GM12872 (cell line): Measurements from ENCODE around the gene WWOX.

Source experiments
- TF ChIP-seq, protein P1 (sequence below): IDR thresholded peaks from 3 replicates; pipeline ENCODE4 v1.5.1; 2011; ENCODE audit warnings: low read depth, mild to moderate bottlenecking, low read length, moderate library complexity; ENCODE audit not compliant: insufficient read depth

The WWOX gene

GRCh38 chr16:78605548-78606101 lies 506.2 kb downstream of the WWOX start:
- TF ChIP-seq, protein P1, sequence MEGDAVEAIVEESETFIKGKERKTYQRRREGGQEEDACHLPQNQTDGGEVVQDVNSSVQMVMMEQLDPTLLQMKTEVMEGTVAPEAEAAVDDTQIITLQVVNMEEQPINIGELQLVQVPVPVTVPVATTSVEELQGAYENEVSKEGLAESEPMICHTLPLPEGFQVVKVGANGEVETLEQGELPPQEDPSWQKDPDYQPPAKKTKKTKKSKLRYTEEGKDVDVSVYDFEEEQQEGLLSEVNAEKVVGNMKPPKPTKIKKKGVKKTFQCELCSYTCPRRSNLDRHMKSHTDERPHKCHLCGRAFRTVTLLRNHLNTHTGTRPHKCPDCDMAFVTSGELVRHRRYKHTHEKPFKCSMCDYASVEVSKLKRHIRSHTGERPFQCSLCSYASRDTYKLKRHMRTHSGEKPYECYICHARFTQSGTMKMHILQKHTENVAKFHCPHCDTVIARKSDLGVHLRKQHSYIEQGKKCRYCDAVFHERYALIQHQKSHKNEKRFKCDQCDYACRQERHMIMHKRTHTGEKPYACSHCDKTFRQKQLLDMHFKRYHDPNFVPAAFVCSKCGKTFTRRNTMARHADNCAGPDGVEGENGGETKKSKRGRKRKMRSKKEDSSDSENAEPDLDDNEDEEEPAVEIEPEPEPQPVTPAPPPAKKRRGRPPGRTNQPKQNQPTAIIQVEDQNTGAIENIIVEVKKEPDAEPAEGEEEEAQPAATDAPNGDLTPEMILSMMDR: no peak

DNA sequence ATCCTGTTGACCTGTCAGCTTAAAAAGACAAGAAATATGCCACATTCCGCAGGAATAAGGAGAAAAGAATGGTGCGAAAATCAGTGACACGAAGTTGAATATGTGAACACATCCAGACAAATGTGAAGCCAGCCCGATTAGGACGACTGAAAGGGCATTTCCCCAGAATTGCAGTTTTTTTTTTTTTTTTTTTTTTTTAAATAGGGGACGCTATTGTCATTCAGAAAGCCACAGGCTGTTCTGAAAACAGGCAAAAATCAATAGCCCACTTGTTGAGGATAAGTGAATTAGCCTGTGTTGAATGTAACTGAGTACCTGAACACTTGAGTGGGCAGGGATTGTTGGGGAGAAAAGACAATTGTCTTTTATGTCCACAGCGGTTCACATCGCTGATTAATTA lies 507.1 kb downstream of the WWOX start:
- TF ChIP-seq, protein P1: no peak

DNA sequence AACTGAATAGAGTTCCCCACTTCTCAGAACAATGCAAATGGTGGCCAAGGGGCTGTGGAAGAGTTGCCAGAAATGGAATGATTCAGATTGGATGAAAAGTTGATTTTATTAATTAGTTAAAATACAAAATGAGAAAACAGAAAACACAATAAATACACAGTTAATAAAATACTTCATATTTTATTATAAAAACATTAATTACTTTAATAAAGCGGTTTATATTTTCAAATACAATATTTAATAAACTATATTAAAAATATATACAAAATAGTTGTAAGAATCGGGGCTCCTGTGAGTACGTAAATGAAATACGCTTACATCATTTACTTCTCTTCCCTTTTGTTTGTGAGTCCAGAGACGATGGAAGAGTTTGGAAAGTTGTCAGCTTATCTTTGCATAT lies 507.6 kb downstream of the WWOX start:
- TF ChIP-seq, protein P1: no peak

GRCh38 chr16:78607465-78607864 lies 508.0 kb downstream of the WWOX start:
- TF ChIP-seq, protein P1: no peak

DNA sequence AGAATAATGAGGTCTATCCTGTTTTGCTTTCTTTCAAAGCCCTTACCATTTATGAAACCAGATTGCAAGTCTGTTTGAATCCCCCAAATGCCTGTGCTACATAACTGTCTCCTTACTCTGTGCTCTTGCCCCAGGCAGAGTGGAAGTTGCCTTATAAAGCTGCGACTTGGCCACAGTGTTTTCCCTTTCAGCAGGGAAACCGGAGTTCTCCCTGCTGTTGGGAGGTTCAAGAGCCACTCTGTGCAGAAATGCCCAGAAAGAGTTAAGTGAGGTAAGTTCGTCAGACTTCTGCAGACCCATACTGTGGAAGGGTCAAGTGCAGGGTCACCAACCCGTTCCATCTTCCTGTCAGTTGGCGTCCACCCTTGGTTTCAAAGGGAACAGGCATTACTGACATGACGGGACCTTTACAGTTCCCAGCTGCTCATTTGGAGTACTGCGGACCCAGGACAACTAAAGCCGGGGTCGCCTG lies 508.9 kb downstream of the WWOX start:
- TF ChIP-seq, protein P1: no peak

- TF ChIP-seq, protein P1: no peak
Observed at GRCh38 chr16:78609402-78610274, 510.2 kb downstream of the WWOX start.

- TF ChIP-seq, protein P1: no peak
Observed at GRCh38 chr16:78611318-78611717, 511.9 kb downstream of the WWOX start.
